HepG2 (cell line): ENCODE results near the gene SPINK4. TPM values are rescaled to one million over a fixed set of nuclear protein-coding genes. Genes with fewer than 3 reads are reported as not detected.

Source experiments
- BCL3 ChIP-seq: sonication (generic); formaldehyde crosslinking; IDR thresholded peaks from 2 replicates; pipeline ENCODE4 v1.5.1; 2020; ENCODE audit warnings: mild to moderate bottlenecking, missing genetic modification reagents, moderate library complexity
- ETV5 ChIP-seq: IDR thresholded peaks from 2 replicates; pipeline ENCODE4 v1.6.1; 2018; ENCODE audit warnings: missing biosample characterization, missing genetic modification reagents, inconsistent platforms, borderline replicate concordance
- FUBP1 ChIP-seq: sonication (generic); formaldehyde crosslinking; IDR thresholded peaks from 2 replicates; pipeline ENCODE4 v1.5.1; 2020; ENCODE audit warnings: missing genetic modification reagents, mild to moderate bottlenecking, borderline replicate concordance
- HES4 ChIP-seq: sonication (generic); formaldehyde crosslinking; IDR thresholded peaks from 2 replicates; pipeline ENCODE4 v1.9.0; 2021; ENCODE audit warnings: mild to moderate bottlenecking, missing genetic modification reagents, borderline replicate concordance
- IKZF1 ChIP-seq: fragments of 450-650 bp; IDR thresholded peaks from 2 replicates; pipeline ENCODE4 v1.7.1; 2016
- KDM6A ChIP-seq: IDR thresholded peaks from 2 replicates; pipeline ENCODE4 v1.6.1; 2016; ENCODE audit warnings: low read depth
- KLF15 ChIP-seq: sonication (generic); formaldehyde crosslinking; IDR thresholded peaks from 2 replicates; pipeline ENCODE4 v1.8.1; 2023; ENCODE audit warnings: borderline replicate concordance, mild to moderate bottlenecking, inconsistent platforms, missing genetic modification reagents, mixed read lengths
- KMT2B ChIP-seq: IDR thresholded peaks from 2 replicates; pipeline ENCODE4 v1.6.1; 2016; ENCODE audit warnings: missing genetic modification reagents, missing compliant biosample characterization
- NPAS2 ChIP-seq: sonication (generic); formaldehyde crosslinking; IDR thresholded peaks from 2 replicates; pipeline ENCODE4 v1.8.0; 2022; ENCODE audit warnings: mild to moderate bottlenecking, missing genetic modification reagents, borderline replicate concordance
- NR2C2 ChIP-seq: sonication (generic); formaldehyde crosslinking; IDR thresholded peaks from 2 replicates; pipeline ENCODE4 v1.4.0; 2020; ENCODE audit warnings: missing genetic modification reagents, mild to moderate bottlenecking, moderate library complexity, borderline replicate concordance
- PLRG1 ChIP-seq: fragments of 450-650 bp; conservative IDR thresholded peaks from 2 replicates; pipeline ENCODE4 v1.6.1; 2016
- SCMH1 ChIP-seq: sonication (generic); formaldehyde crosslinking; IDR thresholded peaks from 2 replicates; pipeline ENCODE4 v1.9.0; 2021; ENCODE audit warnings: missing genetic modification reagents, mild to moderate bottlenecking, borderline replicate concordance
- SNAI1 ChIP-seq: sonication (generic); formaldehyde crosslinking; IDR thresholded peaks from 2 replicates; pipeline ENCODE4 v1.5.0; 2020; ENCODE audit warnings: mild to moderate bottlenecking, missing genetic modification reagents, borderline replicate concordance
- TBX3 ChIP-seq: fragments of 450-650 bp; IDR thresholded peaks from 2 replicates; pipeline ENCODE4 v1.6.1; 2017; ENCODE audit warnings: antibody characterized with exemption, mild to moderate bottlenecking, inconsistent platforms, borderline replicate concordance
- TFE3 ChIP-seq: IDR thresholded peaks from 2 replicates; pipeline ENCODE4 v1.6.1; 2016
- ZKSCAN5 ChIP-seq: sonication (generic); formaldehyde crosslinking; IDR thresholded peaks from 2 replicates; pipeline ENCODE4 v1.5.1; 2020; ENCODE audit warnings: mild to moderate bottlenecking, missing genetic modification reagents
- ZNF260 ChIP-seq: sonication (generic); formaldehyde crosslinking; IDR thresholded peaks from 2 replicates; pipeline ENCODE4 v1.4.0; 2020; ENCODE audit warnings: missing genetic modification reagents, low read depth, mild to moderate bottlenecking, borderline replicate concordance
- ZNF280D ChIP-seq: sonication (generic); formaldehyde crosslinking; IDR thresholded peaks from 2 replicates; pipeline ENCODE4 v1.5.1; 2020; ENCODE audit warnings: mild to moderate bottlenecking, missing genetic modification reagents
- ZNF709 ChIP-seq: sonication (generic); formaldehyde crosslinking; IDR thresholded peaks from 2 replicates; pipeline ENCODE4 v1.5.0; 2020; ENCODE audit warnings: mild to moderate bottlenecking, missing genetic modification reagents
- ZNF777 ChIP-seq: sonication (generic); formaldehyde crosslinking; IDR thresholded peaks from 2 replicates; pipeline ENCODE4 v1.4.0; 2020; ENCODE audit warnings: missing genetic modification reagents
- polyA plus RNA-seq, 8 experiments: library from polyadenylated mRNA; depleted of rRNA in 3 of 8; stranded (reverse) in 7 of 8; unstranded in 1 of 8; fragments of >200 nt; fragmentation: Illumina TruSeq in 4 of 8; extraction: Trizol in 4 of 8; gene quantifications; 2 replicates each; pipeline versions ENCODE4 v1.2.1 to v1.2.3, GENCODE V29; 2011 to 2016; ENCODE audit warnings: low read depth in 4 of 8, missing spikeins in 1 of 8, mixed read lengths in 1 of 8; ENCODE audit not compliant: insufficient read depth in 1 of 8
- total RNA-seq, 5 experiments: library from RNA; depleted of rRNA; stranded (reverse); fragments of >200 nt; fragmentation: Illumina TruSeq; extraction: Trizol; gene quantifications; 2 replicates each; pipeline ENCODE4 v1.2.3, GENCODE V29; 2016; ENCODE audit warnings: low read depth in 1 of 5

Gene SPINK4
- total and polyA plus RNA-seq, 2 of the 13 experiments (the other 11 are each of a cell fraction or from before 2014, with no cell fraction given) = 0.53 to 3.4 TPM

- TF ChIP-seq KDM6A (CRISPR knock-in tag) (no peak), IKZF1 (no peak), ZNF280D (CRISPR knock-in tag) (peak; percentile 55; the same call in 1 of the 2 replicates), ETV5 (CRISPR knock-in tag) (peak; percentile 94), FUBP1 (no peak; the same call in 1 of the 2 replicates), ZNF777 (CRISPR knock-in tag) (peak; percentile 83), TBX3 (peak; percentile 77), KMT2B (CRISPR knock-in tag) (peak; percentile 95), BCL3 (peak; percentile 91), NPAS2 (CRISPR knock-in tag) (no peak), ZNF709 (peak; percentile 97), PLRG1 (no peak), ZKSCAN5 (CRISPR knock-in tag) (no peak), NR2C2 (peak; percentile 85), HES4 (CRISPR knock-in tag) (peak; percentile 39), SCMH1 (no peak), KLF15 (CRISPR knock-in tag) (peak; percentile 96), TFE3 (peak; percentile 96), SNAI1 (peak; percentile 86), ZNF260 (CRISPR knock-in tag) (no peak)
Measured at GRCh38 chr9:33290247-33291030, 50.5 kb downstream of the SPINK4 start, which contains the start of gene NFX1 (continued).
